PC-3 (cell line): ENCODE results near the gene SLITRK3. TPM values are rescaled to one million over a fixed set of nuclear protein-coding genes. Genes with fewer than 3 reads are reported as not detected.

ENCODE experiments used
- ATAC-seq: fragments of 200-7000 bp; cut with Tn5 transposase; 2 replicates; pipeline ENCODE4 v1.9.1; 2020; ENCODE audit warnings: mild to moderate bottlenecking, moderate library complexity
- BruUV-seq: library from RNA; stranded (reverse); fragments of 400-500 nt; replicated peaks from 2 replicates; lab custom pipeline; 2021; lab: Mats Ljungman, UMichigan
- CTCF ChIA-PET: fragments of 300-600 bp; sonication (Branson Sonifier 250); formaldehyde crosslinking; loops from one replicate; lab custom pipeline; 2022; ENCODE audit warnings: antibody characterized with exemption; lab: Charles Lee
- POLR2A ChIA-PET: fragments of 300-600 bp; sonication (Branson Sonifier 250); formaldehyde crosslinking; loops from one replicate; lab custom pipeline; 2022; ENCODE audit warnings: antibody characterized with exemption; ENCODE audit not compliant: unreplicated experiment; lab: Charles Lee
- DNase-seq: peaks from one replicate; pipeline ENCODE4 v3.0.0-alpha.2; 2015
- H2AFZ ChIP-seq: fragments of 300-600 bp; sonication (generic); 2 replicates; pipeline ENCODE4 v1.6.0; 2016; ENCODE audit warnings: antibody characterized with exemption, low read length
- H3F3A ChIP-seq: fragments of 300-600 bp; sonication (generic); one replicate; pipeline ENCODE4 v1.6.0; 2017; ENCODE audit warnings: antibody characterized with exemption, low read length, control low read depth, mild to moderate bottlenecking; ENCODE audit not compliant: unreplicated experiment
- H3K27ac ChIP-seq: fragments of 300-600 bp; sonication (generic); 2 replicates; pipeline ENCODE4 v1.5.1; 2016; ENCODE audit warnings: mild to moderate bottlenecking, low read length
- H3K27me3 ChIP-seq: fragments of 300-600 bp; sonication (generic); 2 replicates; pipeline ENCODE4 v1.6.1; 2016; ENCODE audit warnings: low read length, mixed read lengths
- H3K36me3 ChIP-seq: fragments of 300-600 bp; sonication (generic); 2 replicates; pipeline ENCODE4 v1.6.1; 2016; ENCODE audit warnings: low read depth, mixed run types, low read length, mixed read lengths
- H3K4me1 ChIP-seq: fragments of 300-600 bp; sonication (generic); 2 replicates; pipeline ENCODE4 v1.5.1; 2016; ENCODE audit warnings: low read length; ENCODE audit not compliant: insufficient read depth
- H3K4me2 ChIP-seq: fragments of 300-600 bp; sonication (generic); 2 replicates; pipeline ENCODE4 v1.6.0; 2016; ENCODE audit warnings: low read length
- H3K4me3 ChIP-seq: fragments of 300-600 bp; sonication (generic); 2 replicates; pipeline ENCODE4 v1.5.1; 2016; ENCODE audit warnings: mild to moderate bottlenecking, low read length, mixed read lengths
- H3K79me2 ChIP-seq: fragments of 300-600 bp; sonication (generic); 2 replicates; pipeline ENCODE4 v1.6.1; 2017; ENCODE audit warnings: low read length, mixed read lengths
- H3K9ac ChIP-seq: fragments of 300-600 bp; sonication (generic); 2 replicates; pipeline ENCODE4 v1.6.0; 2016; ENCODE audit warnings: mild to moderate bottlenecking, low read length
- H3K9me2 ChIP-seq: fragments of 300-600 bp; sonication (generic); replicated peaks from 2 replicates; pipeline ENCODE4 v1.6.1; 2016; ENCODE audit warnings: mixed run types, low read length, mixed read lengths
- H3K9me3 ChIP-seq: fragments of 300-600 bp; sonication (generic); 2 replicates; pipeline ENCODE4 v1.6.1; 2016; ENCODE audit warnings: low read length, mixed read lengths
- H4K20me1 ChIP-seq: fragments of 300-600 bp; sonication (generic); 2 replicates; pipeline ENCODE4 v1.6.1; 2016; ENCODE audit warnings: low read length, mixed read lengths
- EZH2 ChIP-seq: fragments of 300-600 bp; sonication (generic); IDR thresholded peaks from one replicate; pipeline ENCODE4 v1.6.1; 2017; ENCODE audit warnings: antibody characterized with exemption, mild to moderate bottlenecking, low read length; ENCODE audit not compliant: unreplicated experiment
- EZH2phosphoT487 ChIP-seq: fragments of 300-600 bp; sonication (generic); IDR thresholded peaks from 2 replicates; pipeline ENCODE4 v1.6.1; 2018; ENCODE audit warnings: mild to moderate bottlenecking, antibody characterized with exemption, low read length, borderline replicate concordance
- intact Hi-C: fragments of 100-400 bp; cut with micrococcal nuclease; formaldehyde crosslinking; loops from 2 replicates; pipeline ENCODE4 v1.9.0; 2023
- total RNA-seq: library from RNA; depleted of rRNA; stranded (reverse); fragments of >200 nt; gene quantifications from 2 replicates; pipeline ENCODE4 v1.2.3, GENCODE V29; 2014
- TF ChIP-seq, protein P1 (sequence below): fragments of 300-600 bp; sonication (generic); conservative IDR thresholded peaks from 2 replicates; pipeline ENCODE4 v1.5.1; 2017; ENCODE audit warnings: antibody characterized with exemption, low read depth, mild to moderate bottlenecking, low read length

SLITRK3 gene
- total RNA-seq, 1 experiment from 2014 or later, result not detected

DNA sequence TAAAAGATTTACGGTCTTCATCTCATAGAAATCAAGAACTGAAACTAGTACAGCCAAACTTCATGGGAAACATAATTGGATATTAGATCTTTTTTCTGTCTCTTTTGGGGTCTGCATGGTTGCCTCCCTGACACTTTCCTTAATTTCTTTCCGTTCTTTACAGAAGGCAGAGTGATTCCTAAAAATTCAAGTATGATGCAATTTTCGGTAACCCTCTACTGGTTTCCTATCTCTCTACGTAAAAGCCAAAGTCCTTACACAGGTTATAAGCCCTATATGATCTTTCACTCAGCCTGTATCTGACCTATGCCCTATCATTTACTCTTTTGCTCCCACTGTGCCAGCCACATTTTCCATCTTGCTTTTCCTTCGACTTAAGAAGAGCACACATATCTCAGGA is 6.8 kb upstream of the SLITRK3 start:
- TF ChIP-seq EZH2phosphoT487, result no peak
- TF ChIP-seq, protein P1, sequence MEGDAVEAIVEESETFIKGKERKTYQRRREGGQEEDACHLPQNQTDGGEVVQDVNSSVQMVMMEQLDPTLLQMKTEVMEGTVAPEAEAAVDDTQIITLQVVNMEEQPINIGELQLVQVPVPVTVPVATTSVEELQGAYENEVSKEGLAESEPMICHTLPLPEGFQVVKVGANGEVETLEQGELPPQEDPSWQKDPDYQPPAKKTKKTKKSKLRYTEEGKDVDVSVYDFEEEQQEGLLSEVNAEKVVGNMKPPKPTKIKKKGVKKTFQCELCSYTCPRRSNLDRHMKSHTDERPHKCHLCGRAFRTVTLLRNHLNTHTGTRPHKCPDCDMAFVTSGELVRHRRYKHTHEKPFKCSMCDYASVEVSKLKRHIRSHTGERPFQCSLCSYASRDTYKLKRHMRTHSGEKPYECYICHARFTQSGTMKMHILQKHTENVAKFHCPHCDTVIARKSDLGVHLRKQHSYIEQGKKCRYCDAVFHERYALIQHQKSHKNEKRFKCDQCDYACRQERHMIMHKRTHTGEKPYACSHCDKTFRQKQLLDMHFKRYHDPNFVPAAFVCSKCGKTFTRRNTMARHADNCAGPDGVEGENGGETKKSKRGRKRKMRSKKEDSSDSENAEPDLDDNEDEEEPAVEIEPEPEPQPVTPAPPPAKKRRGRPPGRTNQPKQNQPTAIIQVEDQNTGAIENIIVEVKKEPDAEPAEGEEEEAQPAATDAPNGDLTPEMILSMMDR, result no peak
- no peak for TF ChIP-seq EZH2
- Histone ChIP-seq H3K27ac (no peak overlapping the region), H3K9me3 (no peaks in the 10 kb centered on the region), H3K27me3 (no peaks in the 10 kb centered on the region), H3K4me3 (no peak overlapping the region), H3K36me3 (no peaks in the 10 kb centered on the region), H3K4me2 (no peak overlapping the region), H2AFZ (no peak overlapping the region), H3F3A (no peaks in the 10 kb centered on the region), H3K4me1 (no peaks in the 10 kb centered on the region), H3K79me2 (no peaks in the 10 kb centered on the region), H3K9me2 (no peaks in the 10 kb centered on the region), H4K20me1 (no peaks in the 10 kb centered on the region), H3K9ac (no peak overlapping the region)
- intact Hi-C loops, result no loop called here
- ATAC-seq (no peak), DNase-seq (no peak)
- ChIA-PET CTCF (no interaction called here), POLR2A (no interaction called here)
- no TSS peak for BruUV-seq

DNA sequence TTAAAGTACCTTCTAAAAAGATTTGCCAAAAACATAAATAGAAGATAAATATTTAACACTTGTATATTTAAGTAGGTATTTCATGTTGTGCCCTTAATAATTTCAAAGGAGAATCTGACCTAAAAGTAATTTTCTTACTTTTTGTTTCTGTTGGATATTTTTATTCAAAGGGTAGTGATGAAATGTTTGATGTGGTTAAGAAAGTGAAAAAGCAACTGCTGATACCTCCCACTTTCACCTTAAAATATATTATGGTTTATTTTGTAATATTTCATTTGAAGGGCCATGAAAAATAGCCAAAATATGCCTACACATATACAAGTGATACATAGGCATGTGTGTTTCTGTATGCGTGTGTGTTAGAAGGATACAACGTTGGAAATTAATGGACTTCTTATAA is 5.8 kb upstream of the SLITRK3 start:
- Histone ChIP-seq H3F3A (no peaks in the 10 kb centered on the region), H3K79me2 (no peaks in the 10 kb centered on the region), H3K4me3 (no peak overlapping the region), H3K4me2 (no peak overlapping the region), H2AFZ (no peak overlapping the region), H3K9ac (no peak overlapping the region), H3K27me3 (peaks cover 7% of the 10 kb centered on the region; the same call in 1 of the 2 replicates), H4K20me1 (no peaks in the 10 kb centered on the region), H3K9me2 (no peaks in the 10 kb centered on the region), H3K4me1 (no peaks in the 10 kb centered on the region), H3K27ac (no peak overlapping the region), H3K36me3 (no peaks in the 10 kb centered on the region), H3K9me3 (no peaks in the 10 kb centered on the region)
- ATAC-seq (no peak), DNase-seq (no peak)
- intact Hi-C loops, result no loop called here
- TF ChIP-seq EZH2 (no peak), EZH2phosphoT487 (no peak)
- TF ChIP-seq, protein P1, result no peak
- CTCF ChIA-PET, result no interaction called here
- POLR2A ChIA-PET, result no interaction called here
- BruUV-seq, result no TSS peak

DNA sequence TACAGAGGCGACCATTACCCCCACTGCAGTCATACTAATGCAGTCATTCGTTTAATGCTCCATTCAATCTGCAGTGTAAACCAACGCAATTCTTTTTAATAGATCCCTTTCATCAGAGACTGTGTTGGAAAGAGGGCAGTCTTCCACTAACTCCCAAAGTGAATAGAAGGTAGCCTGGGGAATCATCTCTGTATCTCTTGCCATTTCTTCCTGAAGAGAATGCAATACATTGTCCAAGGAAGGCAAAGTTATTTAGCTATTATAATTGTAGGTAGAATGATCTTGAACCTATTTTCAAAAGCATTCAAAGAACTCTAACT is 1.3 kb upstream of the SLITRK3 start:
- TF ChIP-seq, protein P1, result no peak
- TF ChIP-seq EZH2phosphoT487 (no peak), EZH2 (no peak)
- H3K79me2 ChIP-seq, result no peaks in the 10 kb centered on the region
- H3K27ac ChIP-seq, result no peak overlapping the region
- intact Hi-C loops, result no loop called here
- no peak for ATAC-seq
- ChIA-PET CTCF (no interaction called here), POLR2A (no interaction called here)
- no peaks in the 10 kb centered on the region for H3K36me3 ChIP-seq
- H3K27me3 ChIP-seq, result peaks cover 43% of the 10 kb centered on the region
- DNase-seq, result no peak
- peak overlapping the region; percentile 77 for H3K4me2 ChIP-seq
- H2AFZ ChIP-seq, result peak overlapping the region; percentile 78; the same call in 1 of the 2 replicates
- H3K9ac ChIP-seq, result no peak overlapping the region
- H3F3A ChIP-seq, result no peaks in the 10 kb centered on the region
- H3K4me1 ChIP-seq, result no peaks in the 10 kb centered on the region
- H4K20me1 ChIP-seq, result no peaks in the 10 kb centered on the region
- no peaks in the 10 kb centered on the region for H3K9me3 ChIP-seq
- no peak overlapping the region for H3K4me3 ChIP-seq
- BruUV-seq, result no TSS peak
- H3K9me2 ChIP-seq, result no peaks in the 10 kb centered on the region
